Kidney (tissue), 14 donors: ENCODE results near the gene SF3B3. TPM values are rescaled to one million over a fixed set of nuclear protein-coding genes. Genes with fewer than 3 reads are reported as not detected.

Experiments
- DNase-seq, 5 donors: peaks; one replicate each; pipeline ENCODE4 v3.0.0-alpha.2; 2013 to 2020
- FAIRE-seq: peaks from 2 replicates; lab custom pipeline; 2012; peaks lifted over from hg19 to GRCh38; lab: Jason Lieb, UNC
- H3K27ac ChIP-seq, 2 donors: one replicate each; pipeline ENCODE4 v1.7.0; 2013; ENCODE audit warnings: low read depth in 2 of 2, low read length in 2 of 2, inconsistent platforms in 1 of 2
- H3K27me3 ChIP-seq: one replicate; pipeline ENCODE4 v1.7.1; 2013; ENCODE audit warnings: low read length, inconsistent platforms; ENCODE audit not compliant: control insufficient read depth, insufficient read depth
- H3K36me3 ChIP-seq, 3 donors: one replicate each; pipeline versions ENCODE4 v1.7.0 to v1.7.1; 2013; ENCODE audit warnings: low read length in 3 of 3, control low read depth in 1 of 3, inconsistent platforms in 1 of 3; ENCODE audit not compliant: insufficient read depth in 3 of 3, control insufficient read depth in 2 of 3
- H3K4me1 ChIP-seq, 3 donors: one replicate each; pipeline versions ENCODE4 v1.7.0 to v1.7.1; 2013; ENCODE audit warnings: low read length in 3 of 3, inconsistent platforms in 1 of 3, low read depth in 1 of 3; ENCODE audit not compliant: control insufficient read depth in 2 of 3, insufficient read depth in 2 of 3
- H3K4me3 ChIP-seq, 3 donors: one replicate each; pipeline versions ENCODE4 v1.7.0 to v1.8.1; 2013; ENCODE audit warnings: low read length in 3 of 3, control low read depth in 1 of 3, inconsistent platforms in 1 of 3
- H3K9ac ChIP-seq, 3 donors: one replicate each; pipeline versions ENCODE4 v1.7.0 to v1.7.1; 2013; ENCODE audit warnings: low read length in 3 of 3, control low read depth in 1 of 3, inconsistent platforms in 1 of 3
- H3K9me3 ChIP-seq, 3 donors: one replicate each; pipeline versions ENCODE4 v1.7.0 to v1.7.1; 2013; ENCODE audit warnings: low read length in 3 of 3, control low read depth in 1 of 3, inconsistent platforms in 1 of 3; ENCODE audit not compliant: control insufficient read depth in 2 of 3, insufficient read depth in 1 of 3
- CTCF ChIP-seq: IDR thresholded peaks from 3 replicates; pipeline ENCODE4 v1.5.1; 2012; ENCODE audit warnings: mild to moderate bottlenecking, moderate library complexity, borderline replicate concordance; ENCODE audit not compliant: insufficient read depth; ENCODE audit errors: extremely low read depth
- intact Hi-C: fragments of 100-400 bp; cut with DNase I; formaldehyde crosslinking; loops from one replicate; pipeline ENCODE4 v1.11.1; 2022
- polyA plus RNA-seq: library from polyadenylated mRNA; stranded (reverse); fragments of 350-450 nt; fragmentation: Illumina TruSeq; extraction: RNeasy Lipid Tissue Mini Kit (QIAGEN cat#74804); gene quantifications from one replicate; pipeline ENCODE4 v1.2.3, GENCODE V29; 2014; ENCODE audit warnings: low read depth, low replicate concordance; ENCODE audit not compliant: insufficient read depth
- total RNA-seq: library from RNA; stranded (reverse); fragmentation: NEBNext Ultra II Directional; extraction: Animal tissue kit (Norgen Biotek cat#: 25700); gene quantifications from one replicate; pipeline ENCODE4 v1.2.1, GENCODE V29; 2021
- donor health status: control.
- donor health status: control.
- donor health status: control.
- donor health status: control.
- donor health status: control.
- donor health status: DM: yes; HTN: yes; CAD: no.
- donor health status: Normal renal cell carcinoma (clear cell type).

Gene SF3B3
- total and polyA plus RNA-seq, 2 donors from 2014 or later: 92.9 to 246 TPM

GRCh38 chr16:70475054-70475871 is 48.4 kb upstream of the SF3B3 start:
- Histone ChIP-seq H3K4me3 (no peak overlapping the region), H3K9me3 (no peaks in the 10 kb centered on the region), H3K27ac (no peak overlapping the region), H3K9ac (no peak overlapping the region), H3K27me3 (no peaks in the 10 kb centered on the region), H3K4me1 (peaks cover 0 to 3% (median 0%) of the 10 kb centered on the region in 3 donors), H3K36me3 (peaks cover 0 to 15% (median 0%) of the 10 kb centered on the region in 3 donors)
- intact Hi-C loops: no loop called here
- TF ChIP-seq CTCF: no peak
- DNase-seq (no peak), FAIRE-seq (no peak)

GRCh38 chr16:70476272-70477020 is 47.2 kb upstream of the SF3B3 start:
- FAIRE-seq (no peak), DNase-seq (peak in 3 of 5 donors; percentile 24 to 75 (median 34))
- no peaks in the 10 kb centered on the region for H3K27me3 ChIP-seq
- H3K9me3 ChIP-seq: no peaks in the 10 kb centered on the region
- intact Hi-C loops: no loop called here
- H3K4me3 ChIP-seq: no peak overlapping the region
- H3K36me3 ChIP-seq: peaks cover 0 to 27% (median 0%) of the 10 kb centered on the region in 3 donors
- H3K27ac ChIP-seq: peak overlapping the region; percentile 57 to 78
- H3K9ac ChIP-seq: peak overlapping the region in 1 of 3 donors; percentile 12
- peaks cover 0 to 3% (median 0%) of the 10 kb centered on the region in 3 donors for H3K4me1 ChIP-seq
- no peak for TF ChIP-seq CTCF

- Histone ChIP-seq H3K4me3 (no peak overlapping the region), H3K27me3 (no peaks in the 10 kb centered on the region), H3K9me3 (no peaks in the 10 kb centered on the region), H3K4me1 (peaks cover 0 to 3% (median 0%) of the 10 kb centered on the region in 3 donors), H3K36me3 (peaks cover 0 to 32% (median 6%) of the 10 kb centered on the region in 3 donors), H3K27ac (no peak overlapping the region), H3K9ac (no peak overlapping the region)
- DNase-seq: no peak
- TF ChIP-seq CTCF: no peak
- intact Hi-C loops: no loop called here
- no peak for FAIRE-seq
These were observed 45.4 kb upstream of the SF3B3 start for GRCh38 chr16:70478169-70478568.
